ENCODE measurements around the gene POLG2. TPM values are rescaled to one million over a fixed set of nuclear protein-coding genes. Genes with fewer than 3 reads are reported as not detected.
"Not testable (repeated sequence)": the region's sequence is repeated elsewhere in the genome, so short reads cannot be mapped to it uniquely, and the experiment has no call there.

POLG2 gene
- total RNA-seq, 2 donors from 2014 or later: 6.5 to 18.1 TPM

DNA sequence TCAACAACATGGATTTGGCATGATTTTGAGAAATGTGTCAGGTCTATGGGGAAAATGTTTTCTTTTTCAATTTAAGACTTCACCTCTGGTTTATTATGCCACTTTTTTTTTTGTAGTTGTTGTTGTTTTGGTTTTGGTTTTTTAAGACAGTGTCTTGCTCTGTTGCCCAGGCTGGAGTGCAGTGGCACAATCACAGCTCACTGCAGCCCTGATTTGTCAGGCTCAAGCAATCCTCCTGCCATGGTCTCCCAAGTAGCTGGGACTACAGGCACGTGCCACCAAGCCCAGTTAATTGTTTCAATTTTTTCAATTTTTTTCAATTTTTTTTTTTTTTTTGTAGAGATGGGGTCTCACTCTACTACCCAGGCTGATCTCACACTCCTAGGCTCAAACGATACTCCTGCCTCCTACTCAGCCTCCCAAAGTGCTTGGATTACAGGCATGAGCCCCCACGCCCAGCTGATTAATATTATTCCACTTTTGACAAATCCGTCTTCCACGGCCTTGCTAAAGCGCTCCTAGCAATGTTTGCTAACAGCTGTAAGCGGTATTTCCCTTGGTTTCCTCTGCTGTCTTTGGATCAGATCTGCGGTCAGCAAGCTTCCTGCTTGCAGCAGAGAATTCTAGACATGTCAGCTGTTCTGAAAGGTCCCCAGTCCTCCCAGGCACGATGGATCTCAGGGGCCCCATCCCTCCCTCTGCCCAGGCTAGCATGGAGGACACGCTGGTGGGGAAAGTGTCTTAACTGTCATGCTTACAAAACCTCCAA is 54.9 kb downstream of the POLG2 start:
- Histone ChIP-seq H3K4me3 (no peak overlapping the region), H3K27me3 (no peaks in the 10 kb centered on the region), H3K9me3 (peaks cover 0 to 18% (median 0%) of the 10 kb centered on the region in 3 donors), H3K36me3 (replicated peaks in 1 of 2; ENCODE audit: insufficient read depth in 1 of 2, low read depth in 2 of 2) (no peaks in the 10 kb centered on the region), H3K27ac (peak overlapping the region in 1 of 4 donors; percentile 54), H3K4me1 (no peaks in the 10 kb centered on the region)
- ATAC-seq (no peak), DNase-seq (peak in 2 of 4 donors; percentile 13 to 65)
- WGBS, 2 donors: 55 to 68% methylated on average over 10 of the region's 10 CpGs
- TF ChIP-seq, protein P1, sequence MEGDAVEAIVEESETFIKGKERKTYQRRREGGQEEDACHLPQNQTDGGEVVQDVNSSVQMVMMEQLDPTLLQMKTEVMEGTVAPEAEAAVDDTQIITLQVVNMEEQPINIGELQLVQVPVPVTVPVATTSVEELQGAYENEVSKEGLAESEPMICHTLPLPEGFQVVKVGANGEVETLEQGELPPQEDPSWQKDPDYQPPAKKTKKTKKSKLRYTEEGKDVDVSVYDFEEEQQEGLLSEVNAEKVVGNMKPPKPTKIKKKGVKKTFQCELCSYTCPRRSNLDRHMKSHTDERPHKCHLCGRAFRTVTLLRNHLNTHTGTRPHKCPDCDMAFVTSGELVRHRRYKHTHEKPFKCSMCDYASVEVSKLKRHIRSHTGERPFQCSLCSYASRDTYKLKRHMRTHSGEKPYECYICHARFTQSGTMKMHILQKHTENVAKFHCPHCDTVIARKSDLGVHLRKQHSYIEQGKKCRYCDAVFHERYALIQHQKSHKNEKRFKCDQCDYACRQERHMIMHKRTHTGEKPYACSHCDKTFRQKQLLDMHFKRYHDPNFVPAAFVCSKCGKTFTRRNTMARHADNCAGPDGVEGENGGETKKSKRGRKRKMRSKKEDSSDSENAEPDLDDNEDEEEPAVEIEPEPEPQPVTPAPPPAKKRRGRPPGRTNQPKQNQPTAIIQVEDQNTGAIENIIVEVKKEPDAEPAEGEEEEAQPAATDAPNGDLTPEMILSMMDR (IDR thresholded peaks at IDR 0.05): no peak
- TF ChIP-seq POLR2A (IDR thresholded peaks at IDR 0.05): no peak
- intact Hi-C loops (cut with DNase I): no loop called here

DNA sequence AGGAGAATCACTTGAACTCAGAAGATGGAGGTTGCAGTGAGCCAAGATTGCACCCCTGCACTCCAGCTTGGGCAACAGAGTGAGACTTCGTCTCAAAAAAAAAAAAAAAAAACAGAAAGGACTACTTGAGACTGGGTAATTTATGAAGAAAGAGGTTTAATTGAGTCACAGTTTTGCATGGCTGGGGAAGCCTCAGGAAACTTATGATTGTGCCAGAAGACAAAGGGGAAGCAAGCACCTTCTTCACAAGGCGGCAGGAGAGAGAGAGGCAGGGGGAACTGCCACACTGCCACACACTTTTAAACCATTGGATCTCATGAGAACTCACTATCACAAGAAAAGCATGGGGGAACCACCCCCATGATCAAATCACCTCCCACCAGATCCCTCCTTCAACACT is 56.9 kb downstream of the POLG2 start:
- TF ChIP-seq, protein P1 (IDR thresholded peaks at IDR 0.05): no peak
- no peak for TF ChIP-seq POLR2A (IDR thresholded peaks at IDR 0.05)
- ATAC-seq (no peak), DNase-seq (no peak)
- H3K27me3 ChIP-seq: no peaks in the 10 kb centered on the region
- H3K27ac ChIP-seq: no peak overlapping the region
- peaks cover 0 to 18% (median 0%) of the 10 kb centered on the region in 3 donors for H3K9me3 ChIP-seq
- 75 to 88% methylated on average over 2 of the region's 2 CpGs for WGBS, 2 donors
- no peaks in the 10 kb centered on the region for H3K4me1 ChIP-seq
- intact Hi-C loops (cut with DNase I): no loop called here
- H3K36me3 ChIP-seq (replicated peaks in 1 of 2; ENCODE audit: insufficient read depth in 1 of 2, low read depth in 2 of 2): no peaks in the 10 kb centered on the region
- no peak overlapping the region for H3K4me3 ChIP-seq

DNA sequence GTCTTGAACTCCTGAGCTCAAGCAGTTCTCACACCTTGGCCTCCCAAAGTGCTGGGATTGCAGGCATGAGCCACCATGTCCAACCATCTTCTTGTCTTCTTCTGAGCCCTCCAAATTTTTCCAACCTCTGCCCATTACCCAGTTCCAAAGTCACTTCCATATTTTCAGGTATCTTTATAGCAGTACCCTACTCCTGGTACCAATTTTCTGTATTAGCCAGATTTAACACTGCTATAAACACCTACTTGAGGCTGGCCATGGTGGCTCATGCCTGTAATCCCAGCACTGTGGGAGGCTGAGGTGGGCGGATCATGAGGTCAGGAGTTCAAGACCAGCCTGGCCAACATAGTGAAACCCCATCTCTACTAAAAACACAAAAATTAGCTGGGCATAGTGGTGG is 57.3 kb downstream of the POLG2 start:
- H3K36me3 ChIP-seq (replicated peaks in 1 of 2; ENCODE audit: insufficient read depth in 1 of 2, low read depth in 2 of 2); H3K27ac ChIP-seq; ATAC-seq; H3K27me3 ChIP-seq; H3K4me3 ChIP-seq; DNase-seq; intact Hi-C loops (cut with DNase I); H3K4me1 ChIP-seq: not testable (repeated sequence)
- WGBS, 2 donors: 88% methylated on average over 1 of the region's 1 CpG; no CpG with 5 or more reads in 1 of the 2 donors
- peaks cover 0 to 18% (median 0%) of the 10 kb centered on the region in 3 donors for H3K9me3 ChIP-seq

DNA sequence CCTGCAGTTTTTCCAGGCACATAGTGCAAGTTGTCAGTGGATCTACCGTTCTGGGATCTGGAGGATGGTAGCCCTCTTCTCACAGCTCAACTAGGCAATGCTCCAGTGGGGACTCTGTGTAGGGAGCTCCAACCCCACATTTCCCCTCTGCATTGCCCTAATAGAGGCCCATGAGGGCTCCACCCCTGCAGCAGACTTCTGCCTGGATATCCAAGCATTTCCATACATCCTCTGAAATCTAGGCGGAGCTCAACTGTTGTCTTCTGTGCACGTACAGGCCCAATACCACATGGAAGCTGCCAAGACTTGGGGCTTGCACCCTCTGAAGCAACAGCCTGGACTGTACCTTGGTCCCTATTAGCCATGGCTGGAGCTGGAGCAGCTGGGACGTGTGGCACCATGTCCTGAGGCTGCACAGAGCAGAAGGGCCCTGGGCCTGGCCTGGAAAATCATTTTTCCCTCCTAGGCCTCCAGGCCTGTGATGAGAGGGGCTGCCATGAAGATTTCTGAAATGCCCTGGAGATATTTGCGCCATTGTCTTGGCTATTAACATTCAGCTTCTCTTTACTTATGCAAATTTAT is 58.8 kb downstream of the POLG2 start:
- DNase-seq (no peak), ATAC-seq (no peak)
- Histone ChIP-seq H3K4me1 (no peaks in the 10 kb centered on the region), H3K27ac (no peak overlapping the region), H3K4me3 (no peak overlapping the region), H3K36me3 (replicated peaks in 1 of 2; ENCODE audit: insufficient read depth in 1 of 2, low read depth in 2 of 2) (no peaks in the 10 kb centered on the region), H3K9me3 (peaks cover 0 to 18% (median 0%) of the 10 kb centered on the region in 3 donors), H3K27me3 (no peaks in the 10 kb centered on the region)
- WGBS, 2 donors: 86 to 90% methylated on average over 4 to 5 of the region's 5 CpGs
- intact Hi-C loops (cut with DNase I): no loop called here
- no peak for TF ChIP-seq POLR2A (IDR thresholded peaks at IDR 0.05)
- TF ChIP-seq, protein P1 (IDR thresholded peaks at IDR 0.05): no peak

DNA sequence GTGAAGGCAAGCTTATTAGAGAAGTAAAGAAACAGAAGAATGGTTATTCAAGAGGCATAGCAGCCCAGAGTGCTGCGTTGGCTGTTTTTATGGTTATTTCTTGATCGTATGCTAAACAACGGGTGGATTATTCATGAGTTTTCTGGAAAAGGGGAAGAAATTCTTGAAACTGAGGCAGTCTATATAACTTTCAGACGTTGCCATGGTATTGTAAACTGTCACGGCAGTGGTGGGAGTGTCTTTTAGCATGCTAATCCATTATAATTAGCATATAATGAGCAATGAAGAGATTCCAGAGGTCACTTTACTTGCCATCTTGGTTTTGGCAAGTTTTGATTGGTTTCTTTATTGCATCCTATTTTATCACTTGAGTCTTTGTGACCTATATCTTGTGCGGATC is 65.3 kb downstream of the POLG2 start:
- DNase-seq (no peak), ATAC-seq (no peak)
- Histone ChIP-seq H3K36me3 (replicated peaks in 1 of 2; ENCODE audit: insufficient read depth in 1 of 2, low read depth in 2 of 2) (no peaks in the 10 kb centered on the region), H3K4me3 (no peak overlapping the region), H3K27me3 (no peaks in the 10 kb centered on the region), H3K9me3 (no peaks in the 10 kb centered on the region), H3K4me1 (no peaks in the 10 kb centered on the region), H3K27ac (no peak overlapping the region)
- 77 to 78% methylated on average over 6 of the region's 6 CpGs for WGBS, 2 donors
- TF ChIP-seq, protein P1 (IDR thresholded peaks at IDR 0.05): no peak
- TF ChIP-seq POLR2A (IDR thresholded peaks at IDR 0.05): no peak
- intact Hi-C loops (cut with DNase I): no loop called here

DNA sequence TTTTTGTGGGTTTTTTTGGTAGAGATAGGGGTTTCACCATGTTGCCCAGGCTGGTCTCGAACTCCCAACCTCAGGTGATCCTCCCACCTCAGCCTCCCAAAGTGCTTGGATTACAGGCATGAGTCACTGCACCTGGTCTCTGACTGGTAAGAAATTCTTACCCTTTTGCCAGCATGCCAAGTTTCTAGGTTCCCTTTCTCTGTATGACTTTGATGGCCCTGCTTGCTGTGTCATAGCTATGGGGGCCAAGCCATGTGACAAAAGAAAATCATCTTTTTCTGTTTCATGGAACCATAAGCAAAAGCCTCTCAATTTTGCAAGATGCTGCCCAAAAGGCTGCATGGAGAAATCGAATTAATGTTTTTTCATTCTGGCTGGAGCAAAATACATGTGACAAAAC is 66.8 kb downstream of the POLG2 start:
- intact Hi-C loops (cut with DNase I); H3K9me3 ChIP-seq; DNase-seq; H3K4me1 ChIP-seq; H3K27me3 ChIP-seq; H3K27ac ChIP-seq; H3K4me3 ChIP-seq; H3K36me3 ChIP-seq (replicated peaks in 1 of 2; ENCODE audit: insufficient read depth in 1 of 2, low read depth in 2 of 2); ATAC-seq: not testable (repeated sequence)
- 70 to 76% methylated on average over 2 of the region's 2 CpGs for WGBS, 2 donors
